K562 (cell line): ENCODE results near the gene TMEM129. TPM values are rescaled to one million over a fixed set of nuclear protein-coding genes. Genes with fewer than 3 reads are reported as not detected.

ENCODE experiments used
- ATAC-seq: fragments of 200-7000 bp; cut with Tn5 transposase; 3 replicates; pipeline ENCODE4 v1.9.1; 2020; ENCODE audit warnings: moderate library complexity
- BruUV-seq: library from RNA; stranded (reverse); fragments of 400-500 nt; replicated peaks from 2 replicates; lab custom pipeline; 2021; lab: Mats Ljungman, UMichigan
- CTCF ChIA-PET: fragments of 300-600 bp; formaldehyde crosslinking; extraction: SDS; loops from one replicate; lab custom pipeline; 2021; ENCODE audit warnings: low intra/inter-chr PET ratio; lab: Yijun Ruan, JAX
- POLR2A ChIA-PET: fragments of 300-600, 350-650 bp; sonication (Branson Sonifier 250); formaldehyde crosslinking; extraction: SDS; loops from one replicate; lab custom pipeline; 2021; ENCODE audit warnings: antibody characterized with exemption, inconsistent platforms; lab: Yijun Ruan, JAX
- DNase-seq, 4 experiments: peaks; one replicate each; pipeline versions ENCODE4 v3.0.0 to v3.0.0-alpha.2; 2011 to 2018; ENCODE audit warnings: low spot score in 3 of 4, mixed read lengths in 3 of 4; ENCODE audit errors: extremely low read depth in 1 of 4
- FAIRE-seq: peaks from 2 replicates; lab custom pipeline; 2011; peaks lifted over from hg19 to GRCh38; lab: Jason Lieb, UNC
- H2AFZ ChIP-seq: 2 replicates; pipeline ENCODE4 v1.6.0; 2011; ENCODE audit warnings: low read depth, low read length, control low read depth, inconsistent platforms
- H3K27ac ChIP-seq: fragments of 200-600 bp; 3 replicates; pipeline ENCODE4 v1.8.0; 2011; ENCODE audit warnings: low read depth, mild to moderate bottlenecking, control low read depth, inconsistent platforms, low read length, moderate library complexity, mixed read lengths; ENCODE audit errors: extremely low read depth
- H3K27me3 ChIP-seq, 2 experiments: fragments of 300-600 bp in 1 of 2; 2 replicates in 1 of 2; 3 replicates in 1 of 2; pipeline versions ENCODE4 v1.6.0 to v1.8.0; 2011; ENCODE audit warnings: inconsistent platforms in 2 of 2, low read length in 2 of 2, mild to moderate bottlenecking in 1 of 2, mixed read lengths in 1 of 2, moderate library complexity in 1 of 2; ENCODE audit not compliant: control insufficient read depth in 2 of 2, insufficient read depth in 2 of 2
- H3K36me3 ChIP-seq: fragments of 300-600 bp; 3 replicates; pipeline ENCODE4 v1.8.0; 2011; ENCODE audit warnings: mild to moderate bottlenecking, low read length, inconsistent platforms; ENCODE audit not compliant: control insufficient read depth, insufficient read depth
- H3K4me1 ChIP-seq, 2 experiments: fragments of 200-600 bp in 1 of 2; replicated peaks in 1 of 2; 2 replicates in 1 of 2; 3 replicates in 1 of 2; pipeline versions ENCODE4 v1.5.1 to v1.8.0; 2011; ENCODE audit warnings: inconsistent platforms in 2 of 2, low read length in 2 of 2, mild to moderate bottlenecking in 1 of 2, mixed read lengths in 1 of 2, moderate library complexity in 1 of 2; ENCODE audit not compliant: control insufficient read depth in 2 of 2, insufficient read depth in 2 of 2
- H3K4me2 ChIP-seq: 2 replicates; pipeline ENCODE4 v1.6.1; 2011; ENCODE audit warnings: low read length, control low read depth, inconsistent platforms, mixed read lengths; ENCODE audit not compliant: insufficient read depth
- H3K4me3 ChIP-seq: fragments of 200-600 bp; sonication (generic), shearing (Covaris generic); 2 replicates; pipeline ENCODE4 v1.5.1; 2016; ENCODE audit warnings: control low read depth, inconsistent platforms
- H3K79me2 ChIP-seq: fragments of 200-600 bp; 3 replicates; pipeline ENCODE4 v1.8.0; 2011; ENCODE audit warnings: low read length, inconsistent platforms; ENCODE audit not compliant: control insufficient read depth, insufficient read depth
- H3K9ac ChIP-seq, 2 experiments: 2 replicates each; pipeline versions ENCODE4 v1.6.0 to v1.6.1; 2011; ENCODE audit warnings: low read depth in 2 of 2, low read length in 2 of 2, control low read depth in 1 of 2, inconsistent platforms in 1 of 2, mild to moderate bottlenecking in 1 of 2, mixed read lengths in 1 of 2; ENCODE audit not compliant: insufficient read depth in 1 of 2
- H3K9me1 ChIP-seq: one replicate; pipeline ENCODE4 v1.6.0; 2011; ENCODE audit warnings: inconsistent platforms, mild to moderate bottlenecking, low read length, moderate library complexity; ENCODE audit not compliant: control insufficient read depth, insufficient read depth
- H3K9me3 ChIP-seq: replicated peaks from 2 replicates; pipeline ENCODE4 v1.5.1; 2011; ENCODE audit warnings: low read depth, low read length, inconsistent platforms; ENCODE audit not compliant: control insufficient read depth, insufficient read depth
- H4K20me1 ChIP-seq: replicated peaks from 2 replicates; pipeline ENCODE4 v1.6.1; 2011; ENCODE audit warnings: low read length, inconsistent platforms, mixed read lengths; ENCODE audit not compliant: control insufficient read depth, insufficient read depth
- ETV6 ChIP-seq, 3 experiments: fragments of 150-350 bp in 1 of 3; sonication (generic) in 1 of 3; formaldehyde crosslinking in 1 of 3; IDR thresholded peaks; 2 replicates each; pipeline versions ENCODE4 v1.6.1 to v1.8.0; 2014 to 2022; ENCODE audit warnings: borderline replicate concordance in 2 of 3, low read depth in 2 of 3, antibody characterized with exemption in 1 of 3, low read length in 1 of 3, mild to moderate bottlenecking in 1 of 3, missing genetic modification reagents in 1 of 3
- POLR2G ChIP-seq: fragments of 200-400 bp; formaldehyde crosslinking; IDR thresholded peaks from 2 replicates; pipeline ENCODE4 v1.6.1; 2017; ENCODE audit warnings: low read depth, mild to moderate bottlenecking, antibody characterized with exemption, low read length, moderate library complexity
- SAP30 ChIP-seq: fragments of 200-600 bp; sonication (generic); IDR thresholded peaks from 2 replicates; pipeline ENCODE4 v1.6.1; 2012; ENCODE audit warnings: borderline replicate concordance, low read depth, mild to moderate bottlenecking, moderate library complexity, low read length, control low read depth, inconsistent platforms; ENCODE audit not compliant: insufficient read depth, poor library complexity, severe bottlenecking
- TEAD1 ChIP-seq, 2 experiments: fragments of 450-650 bp in 1 of 2; sonication (generic) in 1 of 2; formaldehyde crosslinking; IDR thresholded peaks; 2 replicates each; pipeline versions ENCODE4 v1.4.0 to v1.8.0; 2020 to 2022; ENCODE audit warnings: mild to moderate bottlenecking in 2 of 2, missing genetic modification reagents in 1 of 2
- ZBTB11 ChIP-seq, 3 experiments: fragments of 200-800 bp in 1 of 3; fragments of 250-450 bp in 1 of 3; fragments of 450-650 bp in 1 of 3; sonication (Bioruptor Pico) in 1 of 3; sonication (Bioruptor generic) in 1 of 3; formaldehyde crosslinking in 1 of 3; IDR thresholded peaks; 2 replicates each; pipeline versions ENCODE4 v1.6.1 to v1.8.0; 2016 to 2022; ENCODE audit warnings: mild to moderate bottlenecking in 2 of 3, missing genetic modification characterization in 2 of 3, missing compliant biosample characterization in 1 of 3, moderate library complexity in 1 of 3
- ZFP36 ChIP-seq: fragments of 150-350 bp; IDR thresholded peaks from 2 replicates; pipeline ENCODE4 v1.6.1; 2018; ENCODE audit warnings: low read length, low read depth; ENCODE audit not compliant: partially characterized antibody
- ZNF592 ChIP-seq: fragments of 450-650 bp; IDR thresholded peaks from 2 replicates; pipeline ENCODE4 v1.6.1; 2017; ENCODE audit warnings: antibody characterized with exemption, mild to moderate bottlenecking
- ZNF75A ChIP-seq: fragments of 450-650 bp; formaldehyde crosslinking; IDR thresholded peaks from 2 replicates; pipeline ENCODE4 v1.4.0; 2020; ENCODE audit warnings: mild to moderate bottlenecking
- WGBS: fragments of 100-300 bp; shearing (Covaris generic); methylation state at CpG from one replicate; pipeline ENCODE4 v1.1.6; 2016; ENCODE audit warnings: low coverage, mixed read lengths; ENCODE audit not compliant: insufficient coverage; ENCODE audit errors: missing lambda C conversion rate; 5-methylcytosine and 5-hydroxymethylcytosine counted together
- in situ Hi-C: fragments of 300-500 bp; cut with MboI; formaldehyde crosslinking; loops from 4 replicates; pipeline ENCODE4 v1.15.0; 2018; ENCODE audit warnings: inconsistent platforms, mixed read lengths
- intact Hi-C: fragments of 100-400 bp; cut with micrococcal nuclease; formaldehyde crosslinking; loops from 2 replicates; pipeline ENCODE4 v1.14.2; 2022
- polyA plus RNA-seq, 8 experiments: library from polyadenylated mRNA; depleted of rRNA in 4 of 8; stranded (reverse) in 5 of 8; unstranded in 3 of 8; fragments of >200 nt; fragmentation: Nextera tagmentation in 2 of 8; fragmentation: Illumina TruSeq in 1 of 8; extraction: Ambion mirVana in 2 of 8; extraction: Trizol in 1 of 8; gene quantifications; 2 replicates each; pipeline versions ENCODE4 v1.2.1 to v1.2.3, GENCODE V29; 2011 to 2014; ENCODE audit warnings: inconsistent platforms in 1 of 8, missing spikeins in 1 of 8
- total RNA-seq, 7 experiments: library from RNA; depleted of rRNA in 6 of 7; stranded (reverse); fragments of >200 nt in 6 of 7; fragmentation: Illumina TruSeq in 2 of 7; extraction: Trizol in 2 of 7; gene quantifications; 2 replicates each; pipeline versions ENCODE4 v1.2.1 to v1.2.3, GENCODE V29; 2011 to 2021; ENCODE audit warnings: low replicate concordance in 1 of 7

The TMEM129 gene
- total and polyA plus RNA-seq, 9 of the 15 experiments (the other 6 are each of a cell fraction or from before 2014, with no cell fraction given), result 0.34 to 47.2 (median 18.8) TPM

- intact Hi-C loops (no loop called here), in situ Hi-C loops (no loop called here)
- no peak for FAIRE-seq
- Histone ChIP-seq H3K27ac (no peak overlapping the region), H3K27me3 (no peaks in the 10 kb centered on the region), H3K4me2 (0 out of 2 replicates have a peak overlapping the region, but pooled peaks have one; percentile 14), H3K4me1 (peaks cover 2 to 87% of the 10 kb centered on the region in 2 experiments; a peak in 3 of 5 replicates), H3K9me3 (no peaks in the 10 kb centered on the region), H3K9me1 (no peaks in the 10 kb centered on the region), H3K79me2 (no peaks in the 10 kb centered on the region), H3K9ac (peak overlapping the region in 1 of 2 experiments; percentile 64; a peak in 1 of 4 replicates), H4K20me1 (0 out of 2 replicates have a peak, but pooled peaks cover 3% of the 10 kb centered on the region), H2AFZ (0 out of 2 replicates have a peak overlapping the region, but pooled peaks have one; percentile 23), H3K36me3 (no peaks in the 10 kb centered on the region), H3K4me3 (peak overlapping the region; percentile 37)
- DNase-seq, result peak; percentile 76 to 90 (median 87)
- no TSS peak for BruUV-seq
- 31% methylated on average over 13 of the region's 32 CpGs for WGBS
- ATAC-seq, result peak; percentile 78
- ChIA-PET POLR2A (interaction anchor here (0.6 to 1.2 kb wide), 4 partner anchors 10 to 618 kb away, joined by 3 to 5 read pairs (median 4); partner anchors contain the start of gene FGFR3), CTCF (interaction anchor here (0.7 kb wide), 1 partner anchor 132 kb away, joined by 3 read pairs; no protein-coding TSS in a partner anchor)
- TF ChIP-seq TEAD1 (CRISPR knock-in tag; IDR thresholded peaks at IDR 0.05) (no peak), ZNF75A (CRISPR knock-in tag) (no peak), POLR2G (no peak), ZBTB11 (CRISPR knock-in tag; IDR thresholded peaks at IDR 0.05) (peak in 1 of 3 experiments; percentile 48; a peak in 1 of 6 replicates), ZFP36 (peak; percentile 73), SAP30 (no peak), ETV6 (IDR thresholded peaks at IDR 0.05; ENCODE audit: borderline replicate concordance in 1 of 2, low read depth in 2 of 2, low read length in 1 of 2) (no peak), ETV6 (CRISPR knock-in tag; IDR thresholded peaks at IDR 0.05; ENCODE audit: borderline replicate concordance) (no peak), ZNF592 (no peak)
These were observed 46.7 kb upstream of the TMEM129 start for GRCh38 chr4:1767770-1768366.
